ENCODE results near the gene DNAI4. TPM values are rescaled to one million over a fixed set of nuclear protein-coding genes. Genes with fewer than 3 reads are reported as not detected.
"Not testable (repeated sequence)": the region's sequence is repeated elsewhere in the genome, so short reads cannot be mapped to it uniquely, and the experiment has no call there.

Gene DNAI4
- total RNA-seq, 1 donor from 2014 or later = 4.5 TPM

- no peak for DNase-seq (ENCODE audit: low read depth)
- no peaks in the 10 kb centered on the region for H3K36me3 ChIP-seq (ENCODE audit: control insufficient read depth, insufficient read depth, low read length)
- no peak overlapping the region for H3K4me3 ChIP-seq (ENCODE audit: low read depth, low read length)
- H3K27me3 ChIP-seq (ENCODE audit: control insufficient read depth, insufficient read depth, low read length) = no peaks in the 10 kb centered on the region
- TF ChIP-seq CTCF (IDR thresholded peaks at IDR 0.05; ENCODE audit: insufficient read depth, low read length, poor library complexity, severe bottlenecking) = no peak
Measured at GRCh38 chr1:66893712-66894111, 30.9 kb downstream of the DNAI4 start.

- H3K36me3 ChIP-seq (ENCODE audit: control insufficient read depth, insufficient read depth, low read length) = no peaks in the 10 kb centered on the region
- no peak for TF ChIP-seq CTCF (IDR thresholded peaks at IDR 0.05; ENCODE audit: insufficient read depth, low read length, poor library complexity, severe bottlenecking)
- DNase-seq (ENCODE audit: low read depth) = no peak
- no peaks in the 10 kb centered on the region for H3K27me3 ChIP-seq (ENCODE audit: control insufficient read depth, insufficient read depth, low read length)
- no peak overlapping the region for H3K4me3 ChIP-seq (ENCODE audit: low read depth, low read length)
Measured at GRCh38 chr1:66890621-66891020, 34.0 kb downstream of the DNAI4 start.

GRCh38 chr1:66889030-66889429 is 35.6 kb downstream of the DNAI4 start:
- no peaks in the 10 kb centered on the region for H3K36me3 ChIP-seq (ENCODE audit: control insufficient read depth, insufficient read depth, low read length)
- H3K27me3 ChIP-seq (ENCODE audit: control insufficient read depth, insufficient read depth, low read length) = no peaks in the 10 kb centered on the region
- no peak overlapping the region for H3K4me3 ChIP-seq (ENCODE audit: low read depth, low read length)
- TF ChIP-seq CTCF (IDR thresholded peaks at IDR 0.05; ENCODE audit: insufficient read depth, low read length, poor library complexity, severe bottlenecking) = no peak
- DNase-seq (ENCODE audit: low read depth) = no peak

- Histone ChIP-seq H3K36me3 (ENCODE audit: control insufficient read depth, insufficient read depth, low read length) (no peaks in the 10 kb centered on the region), H3K4me3 (ENCODE audit: low read depth, low read length) (no peak overlapping the region), H3K27me3 (ENCODE audit: control insufficient read depth, insufficient read depth, low read length) (no peaks in the 10 kb centered on the region)
- no peak for TF ChIP-seq CTCF (IDR thresholded peaks at IDR 0.05; ENCODE audit: insufficient read depth, low read length, poor library complexity, severe bottlenecking)
- no peak for DNase-seq (ENCODE audit: low read depth)
Measured at GRCh38 chr1:66876664-66877063, 48.0 kb downstream of the DNAI4 start.

- Histone ChIP-seq H3K36me3 (ENCODE audit: control insufficient read depth, insufficient read depth, low read length) (no peaks in the 10 kb centered on the region), H3K4me3 (ENCODE audit: low read depth, low read length) (no peak overlapping the region), H3K27me3 (ENCODE audit: control insufficient read depth, insufficient read depth, low read length) (no peaks in the 10 kb centered on the region)
- no peak for DNase-seq (ENCODE audit: low read depth)
- no peak for TF ChIP-seq CTCF (IDR thresholded peaks at IDR 0.05; ENCODE audit: insufficient read depth, low read length, poor library complexity, severe bottlenecking)
Measured at GRCh38 chr1:66873111-66873510, 51.5 kb downstream of the DNAI4 start.

DNA sequence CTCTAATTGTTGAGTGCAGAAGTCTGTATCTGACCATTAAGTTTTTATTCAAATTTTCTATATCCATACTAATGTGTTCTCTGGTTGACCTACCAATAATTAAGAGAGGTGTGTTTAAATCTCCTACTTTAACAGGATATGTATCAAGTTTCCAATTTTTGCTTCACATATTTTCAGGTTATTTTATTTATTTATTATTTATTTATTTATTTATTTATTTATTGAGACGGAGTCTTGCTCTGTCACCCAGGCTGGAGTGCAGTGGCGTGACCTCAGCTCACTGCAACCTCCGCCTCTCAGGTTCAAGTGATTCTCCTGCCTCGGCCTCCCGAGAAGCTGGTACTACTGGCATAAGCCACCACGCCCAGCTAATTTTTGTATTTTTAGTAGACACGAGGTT is 52.6 kb downstream of the DNAI4 start:
- DNase-seq (ENCODE audit: low read depth); H3K27me3 ChIP-seq (ENCODE audit: control insufficient read depth, insufficient read depth, low read length); H3K4me3 ChIP-seq (ENCODE audit: low read depth, low read length); H3K36me3 ChIP-seq (ENCODE audit: control insufficient read depth, insufficient read depth, low read length): not testable (repeated sequence)
